GM12878 (cell line): ENCODE measurements around the gene KDELR1. TPM values are rescaled to one million over a fixed set of nuclear protein-coding genes. Genes with fewer than 3 reads are reported as not detected.

ENCODE experiments used
- ATF3 ChIP-seq: IDR thresholded peaks from 2 replicates; pipeline ENCODE4 v1.6.1; 2011; ENCODE audit warnings: low read depth, mild to moderate bottlenecking, low read length, moderate library complexity, borderline replicate concordance; ENCODE audit errors: extremely low read depth
- BCL3 ChIP-seq: IDR thresholded peaks from 2 replicates; pipeline ENCODE4 v1.6.1; 2011; ENCODE audit warnings: borderline replicate concordance, low read depth, mild to moderate bottlenecking, moderate library complexity, low read length; ENCODE audit not compliant: insufficient read depth, poor library complexity, severe bottlenecking
- E2F8 ChIP-seq: fragments of 450-650 bp; IDR thresholded peaks from 2 replicates; pipeline ENCODE4 v1.6.1; 2018; ENCODE audit warnings: mild to moderate bottlenecking, low read depth, moderate library complexity; ENCODE audit not compliant: partially characterized antibody
- HCFC1 ChIP-seq: fragments of 150-350 bp; IDR thresholded peaks from 2 replicates; pipeline ENCODE4 v1.6.1; 2014; ENCODE audit warnings: low read length
- IRF4 ChIP-seq: IDR thresholded peaks from 2 replicates; pipeline ENCODE4 v1.6.1; 2011; ENCODE audit warnings: low read depth, low read length
- MEF2B ChIP-seq: fragments of 450-650 bp; IDR thresholded peaks from 2 replicates; pipeline ENCODE4 v1.6.1; 2018; ENCODE audit warnings: mild to moderate bottlenecking, moderate library complexity; ENCODE audit not compliant: partially characterized antibody, poor library complexity, severe bottlenecking
- MTA3 ChIP-seq: IDR thresholded peaks from 2 replicates; pipeline ENCODE4 v1.6.1; 2012; ENCODE audit warnings: low read length, inconsistent platforms, borderline replicate concordance
- MXI1 ChIP-seq: fragments of 150-350 bp; IDR thresholded peaks from 2 replicates; pipeline ENCODE4 v1.6.1; 2011; ENCODE audit warnings: low read depth, mild to moderate bottlenecking, inconsistent platforms, low read length, improper control_type of control experiment
- MYC ChIP-seq: IDR thresholded peaks from 2 replicates; pipeline ENCODE4 v1.6.1; 2011; ENCODE audit warnings: mild to moderate bottlenecking, low read length, moderate library complexity, inconsistent platforms; ENCODE audit not compliant: insufficient read depth, insufficient replicate concordance, insufficient read length, severe bottlenecking
- NFIC ChIP-seq: IDR thresholded peaks from 2 replicates; pipeline ENCODE4 v1.6.1; 2012; ENCODE audit warnings: low read depth, mild to moderate bottlenecking, inconsistent platforms, low read length, moderate library complexity
- NFYB ChIP-seq: IDR thresholded peaks from 2 replicates; pipeline ENCODE4 v1.6.1; 2011; ENCODE audit warnings: low read depth, mild to moderate bottlenecking, low read length, improper control_type of control experiment, moderate library complexity; ENCODE audit not compliant: insufficient read depth
- NRF1 ChIP-seq: conservative IDR thresholded peaks from 2 replicates; pipeline ENCODE4 v1.6.1; 2011; ENCODE audit warnings: mild to moderate bottlenecking, low read depth, low read length, improper control_type of control experiment
- POLR2A ChIP-seq: IDR thresholded peaks from 2 replicates; pipeline ENCODE4 v1.6.1; 2011; ENCODE audit warnings: low read depth, mild to moderate bottlenecking, low read length
- POLR2AphosphoS5 ChIP-seq: IDR thresholded peaks from 2 replicates; pipeline ENCODE4 v1.6.1; 2011; ENCODE audit warnings: mild to moderate bottlenecking, low read length, inconsistent platforms
- RAD51 ChIP-seq: fragments of 450-650 bp; IDR thresholded peaks from 2 replicates; pipeline ENCODE4 v1.6.1; 2016; ENCODE audit warnings: moderate library complexity, mild to moderate bottlenecking, inconsistent platforms
- RBBP5 ChIP-seq: fragments of 200-600 bp; sonication (generic); conservative IDR thresholded peaks from 2 replicates; pipeline ENCODE4 v1.6.1; 2016
- RCOR1 ChIP-seq: conservative IDR thresholded peaks from 2 replicates; pipeline ENCODE4 v1.6.1; 2012; ENCODE audit warnings: low read depth, low read length, improper control_type of control experiment
- RELA ChIP-seq: fragments of 450-650 bp; IDR thresholded peaks from 2 replicates; pipeline ENCODE4 v1.8.0; 2014; ENCODE audit warnings: borderline replicate concordance; ENCODE audit not compliant: partially characterized antibody
- STAT1 ChIP-seq: fragments of 450-650 bp; conservative IDR thresholded peaks from 2 replicates; pipeline ENCODE4 v1.6.1; 2014; ENCODE audit warnings: antibody characterized with exemption, mild to moderate bottlenecking
- WRNIP1 ChIP-seq: IDR thresholded peaks from 2 replicates; pipeline ENCODE4 v1.6.1; 2011; ENCODE audit warnings: low read depth, low read length, improper control_type of control experiment, borderline replicate concordance
- polyA plus RNA-seq, 11 experiments: library from polyadenylated mRNA; depleted of rRNA in 4 of 11; unstranded in 6 of 11; stranded (reverse) in 5 of 11; fragments of >200 nt; fragmentation: Nextera tagmentation in 4 of 11; fragmentation: Illumina TruSeq in 1 of 11; extraction: Ambion mirVana in 4 of 11; extraction: Trizol in 1 of 11; gene quantifications; 1 replicate in 1 of 11; 2 replicates in 10 of 11; pipeline versions ENCODE4 v1.2.1 to v1.2.3, GENCODE V29; 2011 to 2016; ENCODE audit warnings: inconsistent platforms in 2 of 11, missing spikeins in 2 of 11, low read depth in 1 of 11
- total RNA-seq, 4 experiments: library from RNA; depleted of rRNA in 3 of 4; stranded (reverse); fragments of >200 nt in 3 of 4; fragmentation: Illumina TruSeq in 1 of 4; extraction: Trizol in 1 of 4; gene quantifications; 2 replicates each; pipeline versions ENCODE4 v1.2.1 to v1.2.3, GENCODE V29; 2013 to 2021
- TF ChIP-seq, protein P1 (sequence below): fragments of 450-650 bp; formaldehyde crosslinking; IDR thresholded peaks from 2 replicates; pipeline ENCODE4 v1.4.0; 2020; ENCODE audit warnings: mild to moderate bottlenecking, moderate library complexity

Gene KDELR1
- total and polyA plus RNA-seq, 10 of the 15 experiments (the other 5 are each of a cell fraction or from before 2014, with no cell fraction given) = 2.3 to 71.0 (median 45.2) TPM

DNA sequence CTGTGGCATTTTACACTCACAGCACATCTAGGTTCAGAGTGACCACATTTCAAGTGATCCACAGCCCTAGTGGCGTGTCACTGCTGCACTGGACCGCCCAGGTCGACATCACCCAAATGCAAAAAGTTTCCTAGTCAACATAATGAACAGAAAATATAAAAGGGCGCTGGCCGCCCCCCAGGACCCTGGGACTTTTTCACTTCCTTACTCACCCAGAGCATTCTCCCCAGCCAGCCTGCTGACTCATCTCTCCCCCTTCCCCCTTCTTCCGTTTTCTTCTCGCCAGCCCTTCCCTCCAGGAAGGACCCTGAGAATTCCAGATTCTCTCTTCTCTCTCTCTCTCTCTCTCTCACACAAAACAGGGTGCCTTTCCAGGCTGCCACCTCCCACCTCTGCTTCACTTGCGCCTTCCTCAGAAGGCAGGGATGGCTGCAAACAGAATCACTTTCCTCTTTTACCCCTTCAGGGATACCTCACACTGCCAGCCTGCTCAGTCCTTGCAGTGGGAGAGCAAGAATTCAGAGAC lies 33.4 kb upstream of the KDELR1 start (continued):
- no peak for TF ChIP-seq MYC
- TF ChIP-seq MEF2B = peak; percentile 35
- no peak for TF ChIP-seq RBBP5
- TF ChIP-seq, protein P1, sequence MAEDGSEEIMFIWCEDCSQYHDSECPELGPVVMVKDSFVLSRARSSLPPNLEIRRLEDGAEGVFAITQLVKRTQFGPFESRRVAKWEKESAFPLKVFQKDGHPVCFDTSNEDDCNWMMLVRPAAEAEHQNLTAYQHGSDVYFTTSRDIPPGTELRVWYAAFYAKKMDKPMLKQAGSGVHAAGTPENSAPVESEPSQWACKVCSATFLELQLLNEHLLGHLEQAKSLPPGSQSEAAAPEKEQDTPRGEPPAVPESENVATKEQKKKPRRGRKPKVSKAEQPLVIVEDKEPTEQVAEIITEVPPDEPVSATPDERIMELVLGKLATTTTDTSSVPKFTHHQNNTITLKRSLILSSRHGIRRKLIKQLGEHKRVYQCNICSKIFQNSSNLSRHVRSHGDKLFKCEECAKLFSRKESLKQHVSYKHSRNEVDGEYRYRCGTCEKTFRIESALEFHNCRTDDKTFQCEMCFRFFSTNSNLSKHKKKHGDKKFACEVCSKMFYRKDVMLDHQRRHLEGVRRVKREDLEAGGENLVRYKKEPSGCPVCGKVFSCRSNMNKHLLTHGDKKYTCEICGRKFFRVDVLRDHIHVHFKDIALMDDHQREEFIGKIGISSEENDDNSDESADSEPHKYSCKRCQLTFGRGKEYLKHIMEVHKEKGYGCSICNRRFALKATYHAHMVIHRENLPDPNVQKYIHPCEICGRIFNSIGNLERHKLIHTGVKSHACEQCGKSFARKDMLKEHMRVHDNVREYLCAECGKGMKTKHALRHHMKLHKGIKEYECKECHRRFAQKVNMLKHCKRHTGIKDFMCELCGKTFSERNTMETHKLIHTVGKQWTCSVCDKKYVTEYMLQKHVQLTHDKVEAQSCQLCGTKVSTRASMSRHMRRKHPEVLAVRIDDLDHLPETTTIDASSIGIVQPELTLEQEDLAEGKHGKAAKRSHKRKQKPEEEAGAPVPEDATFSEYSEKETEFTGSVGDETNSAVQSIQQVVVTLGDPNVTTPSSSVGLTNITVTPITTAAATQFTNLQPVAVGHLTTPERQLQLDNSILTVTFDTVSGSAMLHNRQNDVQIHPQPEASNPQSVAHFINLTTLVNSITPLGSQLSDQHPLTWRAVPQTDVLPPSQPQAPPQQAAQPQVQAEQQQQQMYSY (CRISPR knock-in tag) = no peak
- no peak for TF ChIP-seq RELA
- no peak for TF ChIP-seq MXI1
- TF ChIP-seq IRF4 = no peak
- no peak for TF ChIP-seq RCOR1
- TF ChIP-seq MTA3 = 0 out of 2 replicates have a peak, but pooled peaks have one; percentile 41
- TF ChIP-seq RAD51 = no peak
- no peak for TF ChIP-seq NRF1
- TF ChIP-seq BCL3 = no peak
- TF ChIP-seq NFIC = no peak
- TF ChIP-seq HCFC1 = no peak
- TF ChIP-seq ATF3 = no peak
- TF ChIP-seq STAT1 = no peak
- no peak for TF ChIP-seq NFYB
- no peak for TF ChIP-seq POLR2AphosphoS5
- TF ChIP-seq E2F8 = no peak
- no peak for TF ChIP-seq POLR2A
- TF ChIP-seq WRNIP1 = no peak
